KOPT-K1 (cell line): ENCODE data around the gene CMTM4.
"Not testable (repeated sequence)": the region's sequence is repeated elsewhere in the genome, so short reads cannot be mapped to it uniquely, and the experiment has no call there.

Source experiments
- H3K27ac ChIP-seq: fragments of 200-600 bp; sonication (generic); 2 replicates; pipeline ENCODE4 v1.5.1; 2016; ENCODE audit warnings: antibody characterized with exemption, mild to moderate bottlenecking, low read depth, low read length; ENCODE audit not compliant: poor library complexity, severe bottlenecking
- H3K36me3 ChIP-seq: fragments of 200-600 bp; sonication (generic); 2 replicates; pipeline ENCODE4 v1.5.1; 2017; ENCODE audit warnings: antibody characterized with exemption, mild to moderate bottlenecking, low read length, moderate library complexity; ENCODE audit not compliant: insufficient read depth
- H3K9me3 ChIP-seq: fragments of 200-600 bp; sonication (generic); 2 replicates; pipeline ENCODE4 v1.5.1; 2017; ENCODE audit warnings: antibody characterized with exemption, low read length, mild to moderate bottlenecking; ENCODE audit not compliant: insufficient read depth, poor library complexity, severe bottlenecking

Gene CMTM4

GRCh38 chr16:66649636-66650205 is 46.8 kb downstream of the CMTM4 start:
- no peaks in the 10 kb centered on the region for H3K36me3 ChIP-seq
- no peak overlapping the region for H3K27ac ChIP-seq

DNA sequence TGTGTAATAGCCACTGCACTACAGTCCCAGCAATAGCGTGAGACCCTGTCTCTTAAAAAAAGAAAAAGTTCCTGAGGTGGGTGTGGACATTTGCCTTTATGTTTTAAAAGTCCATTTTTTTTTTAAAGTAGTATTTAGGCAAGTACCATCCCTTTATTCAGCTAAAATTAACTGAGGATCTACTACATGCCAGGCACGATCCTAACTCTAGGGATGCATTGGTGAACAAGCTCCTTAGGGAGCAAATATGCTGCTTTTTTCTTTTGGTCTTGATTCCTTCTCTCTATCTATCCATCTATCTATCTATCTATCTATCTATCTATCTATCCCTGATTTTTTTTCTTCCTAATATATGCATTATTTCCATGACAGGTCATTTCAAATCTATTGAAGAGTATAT is 47.4 kb downstream of the CMTM4 start:
- H3K36me3 ChIP-seq = no peaks in the 10 kb centered on the region
- H3K27ac ChIP-seq = no peak overlapping the region
- H3K9me3 ChIP-seq = no peaks in the 10 kb centered on the region

More at GRCh38 chr16:66649636-66650205, 46.8 kb downstream of the CMTM4 start:
- no peaks in the 10 kb centered on the region for H3K9me3 ChIP-seq

GRCh38 chr16:66647866-66648265 is 48.7 kb downstream of the CMTM4 start:
- Histone ChIP-seq H3K9me3 (no peaks in the 10 kb centered on the region), H3K27ac (no peak overlapping the region), H3K36me3 (no peaks in the 10 kb centered on the region)

DNA sequence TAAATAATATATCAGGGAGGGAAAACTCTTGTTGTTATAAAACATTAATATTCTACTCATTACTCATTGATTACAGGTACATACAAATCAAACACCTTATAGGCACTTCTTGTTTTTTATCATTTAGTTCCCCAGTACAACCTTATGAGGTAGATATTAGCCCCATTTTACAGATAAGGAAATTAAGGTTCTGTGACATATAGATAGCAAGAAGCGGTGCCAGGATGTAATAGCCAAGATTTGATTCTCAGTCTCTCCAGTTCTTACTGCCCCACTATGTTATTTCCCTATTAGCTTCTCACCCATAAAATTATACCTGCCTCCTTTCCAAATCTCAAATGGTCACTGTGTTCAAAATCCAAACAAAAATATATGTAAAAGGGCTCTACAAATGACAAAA is 55.2 kb downstream of the CMTM4 start:
- Histone ChIP-seq H3K27ac (no peak overlapping the region), H3K9me3 (no peaks in the 10 kb centered on the region), H3K36me3 (no peaks in the 10 kb centered on the region)

DNA sequence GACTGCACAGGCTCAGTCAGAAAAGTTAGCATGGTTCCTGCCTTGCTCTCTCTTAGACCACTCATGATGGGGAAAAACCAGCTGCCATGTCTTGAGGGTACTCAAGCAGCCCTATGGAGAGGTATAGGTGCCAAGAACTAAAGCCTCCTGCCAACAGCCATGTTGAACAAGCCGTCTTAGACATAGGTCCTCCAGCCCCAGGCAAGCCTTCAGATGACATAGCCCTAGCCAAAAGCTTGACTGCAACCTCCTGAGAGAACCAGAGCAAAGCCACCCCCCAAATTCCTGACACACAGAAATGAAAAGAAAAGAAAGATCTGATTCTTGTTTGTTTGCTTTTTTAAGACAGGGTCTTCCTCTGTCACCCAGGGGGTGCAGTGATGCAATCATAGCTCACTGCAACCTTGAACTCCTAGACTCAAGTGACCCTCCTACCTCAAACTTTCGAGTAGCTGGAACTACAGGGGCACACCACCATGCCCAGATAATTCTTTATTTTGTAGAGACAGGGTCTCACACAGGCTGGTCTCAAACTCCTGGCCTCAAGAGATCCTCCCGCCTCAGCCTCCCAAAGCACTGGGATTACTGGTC is 55.7 kb downstream of the CMTM4 start:
- no peak overlapping the region for H3K27ac ChIP-seq
- no peaks in the 10 kb centered on the region for H3K36me3 ChIP-seq
- no peaks in the 10 kb centered on the region for H3K9me3 ChIP-seq

- Histone ChIP-seq H3K9me3 (no peaks in the 10 kb centered on the region), H3K27ac (no peak overlapping the region), H3K36me3 (no peaks in the 10 kb centered on the region)
These were observed 57.3 kb downstream of the CMTM4 start for GRCh38 chr16:66639091-66639885.

- no peaks in the 10 kb centered on the region for H3K9me3 ChIP-seq
- H3K36me3 ChIP-seq = no peaks in the 10 kb centered on the region
- no peak overlapping the region for H3K27ac ChIP-seq
These were observed 58.7 kb downstream of the CMTM4 start for GRCh38 chr16:66637806-66638205.

- no peaks in the 10 kb centered on the region for H3K36me3 ChIP-seq
- H3K27ac ChIP-seq = no peak overlapping the region
- no peaks in the 10 kb centered on the region for H3K9me3 ChIP-seq
These were observed 60.3 kb downstream of the CMTM4 start for GRCh38 chr16:66636199-66636598.

GRCh38 chr16:66635406-66635805 is 61.1 kb downstream of the CMTM4 start:
- Histone ChIP-seq H3K9me3 (no peaks in the 10 kb centered on the region), H3K36me3 (no peaks in the 10 kb centered on the region), H3K27ac (no peak overlapping the region)

- Histone ChIP-seq H3K9me3 (no peaks in the 10 kb centered on the region), H3K27ac (no peak overlapping the region), H3K36me3 (no peaks in the 10 kb centered on the region)
These were observed 61.9 kb downstream of the CMTM4 start for GRCh38 chr16:66634527-66635196.

GRCh38 chr16:66631558-66631957 is 65.0 kb downstream of the CMTM4 start:
- not testable (repeated sequence) for H3K9me3 ChIP-seq, H3K36me3 ChIP-seq, H3K27ac ChIP-seq

- H3K27ac ChIP-seq, H3K36me3 ChIP-seq, H3K9me3 ChIP-seq: not testable (repeated sequence)
These were observed 65.8 kb downstream of the CMTM4 start for GRCh38 chr16:66630561-66631260.

DNA sequence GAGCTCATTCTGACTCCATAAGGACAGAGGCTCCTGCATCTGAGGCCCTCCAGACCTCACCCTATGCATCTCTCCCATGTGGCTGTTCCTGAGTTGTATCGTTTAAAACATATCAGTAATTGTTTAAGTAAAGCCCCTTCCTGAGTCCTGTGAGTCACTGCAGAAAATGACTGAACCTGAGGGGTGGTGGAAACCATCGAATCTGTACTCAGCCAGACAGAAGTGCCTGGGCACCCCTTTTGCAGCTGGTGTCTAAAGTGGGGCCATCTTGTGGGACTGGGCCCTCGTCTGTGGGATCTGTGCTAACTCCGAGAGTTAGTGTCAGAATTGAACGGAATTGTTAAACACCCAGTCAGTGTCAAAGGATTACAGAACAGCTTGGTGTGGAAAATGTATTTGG is 66.7 kb downstream of the CMTM4 start:
- H3K9me3 ChIP-seq = no peaks in the 10 kb centered on the region
- no peaks in the 10 kb centered on the region for H3K36me3 ChIP-seq
- no peak overlapping the region for H3K27ac ChIP-seq

- not testable (repeated sequence) for H3K9me3 ChIP-seq, H3K36me3 ChIP-seq, H3K27ac ChIP-seq
These were observed 68.7 kb downstream of the CMTM4 start for GRCh38 chr16:66627611-66628378.
